ENCODE results near the gene ATF7.

The ATF7 gene

GRCh38 chr12:53659571-53659981, 33.4 kb upstream of the ATF7 start:
- ATAC-seq (ENCODE audit: insufficient read depth, low read depth) (no peak), DNase-seq (no peak)
- Histone ChIP-seq H3K36me3 (ENCODE audit: insufficient read depth, low read length) (peaks cover 17% of the 10 kb centered on the region), H3K4me3 (ENCODE audit: low read depth in 1 of 2, low read length in 2 of 2) (no peak overlapping the region), H3K4me1 (ENCODE audit: insufficient read depth, low read length) (no peaks in the 10 kb centered on the region), H2AFZ (ENCODE audit: low read depth, low read length) (no peak overlapping the region), H4K20me1 (ENCODE audit: insufficient read depth, low read length) (0 out of 2 replicates have a peak, but pooled peaks cover 2% of the 10 kb centered on the region), H3K27me3 (ENCODE audit: insufficient read depth, low read length, poor library complexity) (no peaks in the 10 kb centered on the region), H3K79me2 (ENCODE audit: insufficient read depth, low read length) (no peaks in the 10 kb centered on the region), H3K27ac (ENCODE audit: low read length) (no peak overlapping the region), H3K4me2 (ENCODE audit: insufficient read depth, low read length) (no peak overlapping the region), H3K9ac (ENCODE audit: low read depth, low read length) (no peak overlapping the region), H3K9me3 (ENCODE audit: insufficient read depth, low read length, severe bottlenecking) (no peaks in the 10 kb centered on the region)
- TF ChIP-seq EZH2 (IDR thresholded peaks at IDR 0.05; ENCODE audit: borderline replicate concordance, low read depth, low read length, severe bottlenecking), result no peak

- no peaks in the 10 kb centered on the region for H3K27me3 ChIP-seq (ENCODE audit: insufficient read depth, low read length, poor library complexity)
- DNase-seq, result no peak
- H3K36me3 ChIP-seq (ENCODE audit: insufficient read depth, low read length), result peaks cover 13% of the 10 kb centered on the region
- no peak overlapping the region for H3K27ac ChIP-seq (ENCODE audit: low read length)
- no peak overlapping the region for H3K9ac ChIP-seq (ENCODE audit: low read depth, low read length)
- no peak overlapping the region for H2AFZ ChIP-seq (ENCODE audit: low read depth, low read length)
- H3K4me1 ChIP-seq (ENCODE audit: insufficient read depth, low read length), result no peaks in the 10 kb centered on the region
- ATAC-seq (ENCODE audit: insufficient read depth, low read depth), result no peak
- H3K9me3 ChIP-seq (ENCODE audit: insufficient read depth, low read length, severe bottlenecking), result no peaks in the 10 kb centered on the region
- TF ChIP-seq EZH2 (IDR thresholded peaks at IDR 0.05; ENCODE audit: borderline replicate concordance, low read depth, low read length, severe bottlenecking) (no peak), CTCF (IDR thresholded peaks at IDR 0.05; ENCODE audit: borderline replicate concordance, extremely low read depth, low read length, poor library complexity, severe bottlenecking) (no peak)
- no peak overlapping the region for H3K4me3 ChIP-seq (ENCODE audit: low read depth in 1 of 2, low read length in 2 of 2)
- no peaks in the 10 kb centered on the region for H3K79me2 ChIP-seq (ENCODE audit: insufficient read depth, low read length)
- no peaks in the 10 kb centered on the region for H4K20me1 ChIP-seq (ENCODE audit: insufficient read depth, low read length)
- no peak overlapping the region for H3K4me2 ChIP-seq (ENCODE audit: insufficient read depth, low read length)
Measured at GRCh38 chr12:53659011-53659551, 32.9 kb upstream of the ATF7 start.

GRCh38 chr12:53657041-53657440, 30.9 kb upstream of the ATF7 start:
- Histone ChIP-seq H3K4me3 (ENCODE audit: low read depth in 1 of 2, low read length in 2 of 2) (no peak overlapping the region), H4K20me1 (ENCODE audit: insufficient read depth, low read length) (no peaks in the 10 kb centered on the region), H3K9me3 (ENCODE audit: insufficient read depth, low read length, severe bottlenecking) (no peaks in the 10 kb centered on the region), H3K27ac (ENCODE audit: low read length) (no peak overlapping the region), H3K4me2 (ENCODE audit: insufficient read depth, low read length) (no peak overlapping the region), H3K4me1 (ENCODE audit: insufficient read depth, low read length) (no peaks in the 10 kb centered on the region), H2AFZ (ENCODE audit: low read depth, low read length) (no peak overlapping the region), H3K9ac (ENCODE audit: low read depth, low read length) (no peak overlapping the region), H3K36me3 (ENCODE audit: insufficient read depth, low read length) (no peaks in the 10 kb centered on the region), H3K27me3 (ENCODE audit: insufficient read depth, low read length, poor library complexity) (no peaks in the 10 kb centered on the region), H3K79me2 (ENCODE audit: insufficient read depth, low read length) (no peaks in the 10 kb centered on the region)
- no peak for DNase-seq
- TF ChIP-seq EZH2 (IDR thresholded peaks at IDR 0.05; ENCODE audit: borderline replicate concordance, low read depth, low read length, severe bottlenecking) (no peak), CTCF (IDR thresholded peaks at IDR 0.05; ENCODE audit: borderline replicate concordance, extremely low read depth, low read length, poor library complexity, severe bottlenecking) (no peak)
- ATAC-seq (ENCODE audit: insufficient read depth, low read depth), result no peak

- H3K4me1 ChIP-seq (ENCODE audit: insufficient read depth, low read length), result no peaks in the 10 kb centered on the region
- no peaks in the 10 kb centered on the region for H3K9me3 ChIP-seq (ENCODE audit: insufficient read depth, low read length, severe bottlenecking)
- H3K9ac ChIP-seq (ENCODE audit: low read depth, low read length), result no peak overlapping the region
- ATAC-seq (ENCODE audit: insufficient read depth, low read depth) (no peak), DNase-seq (no peak)
- H2AFZ ChIP-seq (ENCODE audit: low read depth, low read length), result no peak overlapping the region
- TF ChIP-seq CTCF (IDR thresholded peaks at IDR 0.05; ENCODE audit: borderline replicate concordance, extremely low read depth, low read length, poor library complexity, severe bottlenecking) (no peak), EZH2 (IDR thresholded peaks at IDR 0.05; ENCODE audit: borderline replicate concordance, low read depth, low read length, severe bottlenecking) (no peak)
- no peaks in the 10 kb centered on the region for H3K79me2 ChIP-seq (ENCODE audit: insufficient read depth, low read length)
- no peaks in the 10 kb centered on the region for H3K36me3 ChIP-seq (ENCODE audit: insufficient read depth, low read length)
- no peaks in the 10 kb centered on the region for H4K20me1 ChIP-seq (ENCODE audit: insufficient read depth, low read length)
- no peak overlapping the region for H3K27ac ChIP-seq (ENCODE audit: low read length)
- H3K4me3 ChIP-seq (ENCODE audit: low read depth in 1 of 2, low read length in 2 of 2), result no peak overlapping the region
- no peaks in the 10 kb centered on the region for H3K27me3 ChIP-seq (ENCODE audit: insufficient read depth, low read length, poor library complexity)
- no peak overlapping the region for H3K4me2 ChIP-seq (ENCODE audit: insufficient read depth, low read length)
Measured at GRCh38 chr12:53653595-53653994, 27.4 kb upstream of the ATF7 start.

Measured in DND-41 (cell line).